Measurements from ENCODE around the gene SH3RF3.
"Not testable (repeated sequence)": the region's sequence is repeated elsewhere in the genome, so short reads cannot be mapped to it uniquely, and the experiment has no call there.

Gene SH3RF3

DNA sequence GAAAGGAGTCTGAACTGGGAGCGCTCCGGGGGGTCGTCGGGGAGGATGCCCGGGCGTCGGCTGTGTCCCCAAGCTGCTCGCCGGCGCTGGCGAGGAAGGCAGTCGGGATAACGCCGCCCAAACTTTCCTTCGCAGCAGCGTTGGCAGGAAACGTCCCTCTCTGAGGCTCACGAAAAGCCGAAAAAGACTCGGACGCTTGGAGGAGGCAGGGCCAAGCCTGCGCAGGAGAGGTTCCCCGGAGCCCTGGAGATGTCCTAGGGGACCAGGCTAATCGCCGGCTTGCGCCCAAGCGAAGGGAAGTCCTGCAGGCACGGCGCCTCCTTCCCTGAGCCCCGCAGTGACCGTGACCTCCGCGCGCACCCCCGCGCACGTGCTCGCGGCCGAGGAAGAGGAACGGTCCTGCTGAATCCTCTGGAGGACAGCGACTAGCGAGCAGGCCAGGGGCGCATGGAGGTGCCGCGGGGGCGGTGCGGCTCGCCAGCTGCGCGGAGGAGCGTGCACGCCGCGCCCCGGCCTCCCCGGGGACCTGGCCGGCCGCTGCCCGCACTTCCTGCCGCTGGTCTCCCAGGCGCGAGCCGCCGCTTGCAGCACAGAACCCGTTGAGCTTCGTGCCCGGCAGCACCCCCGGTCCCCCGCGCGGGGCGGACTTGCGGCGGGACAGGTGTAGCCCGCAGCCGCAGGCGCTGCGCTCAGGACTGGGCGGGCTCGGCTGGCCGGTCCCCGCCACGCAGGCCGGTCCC is at the start of gene SH3RF3:
Gene SH3RF3, plus strand, starts transcription at position 590 of the 740 bp plus-strand sequence.
- DNase-seq (ENCODE audit: low read depth): no peak

DNA sequence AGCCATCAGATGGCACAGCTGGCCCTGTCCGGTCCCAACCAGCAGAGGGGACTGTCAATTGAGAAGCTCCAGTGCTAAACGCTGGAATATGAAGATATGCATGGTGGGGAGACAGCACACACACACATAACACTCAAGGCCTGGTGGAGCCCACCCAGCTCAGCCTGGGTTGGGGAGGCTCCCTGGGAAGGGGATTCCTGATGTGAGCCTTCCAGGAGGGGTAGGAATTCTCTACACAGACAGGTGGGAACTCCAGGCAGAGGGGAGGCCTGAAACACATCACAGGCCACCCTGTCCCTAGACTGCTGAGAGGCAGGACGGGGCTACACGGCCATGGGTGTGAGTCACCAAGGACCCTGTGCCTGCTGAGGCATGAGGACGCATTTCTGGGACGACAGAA is 49.4 kb upstream of the SH3RF3 start:
- DNase-seq (ENCODE audit: low read depth): no peak

DNA sequence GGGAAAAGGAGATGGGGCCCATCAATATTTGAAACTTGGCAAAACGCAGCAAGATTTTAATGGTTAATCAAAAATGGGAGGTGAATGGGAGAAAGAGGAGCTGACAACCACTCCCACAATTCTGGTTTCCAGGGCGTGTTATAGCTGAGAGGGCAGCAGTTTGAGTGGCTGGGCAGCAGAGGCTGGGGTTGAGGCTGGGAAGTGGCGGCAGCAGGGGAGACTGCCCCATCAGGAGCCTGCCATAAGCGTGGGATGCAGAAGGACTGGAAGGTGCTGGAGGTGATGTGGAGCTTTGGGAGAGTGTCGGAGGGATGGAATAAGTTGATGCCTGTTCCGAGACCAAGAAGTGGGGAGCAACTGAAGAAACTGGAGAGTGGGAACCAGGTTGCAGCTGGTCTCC is 48.9 kb upstream of the SH3RF3 start:
- no peak for DNase-seq (ENCODE audit: low read depth)

DNA sequence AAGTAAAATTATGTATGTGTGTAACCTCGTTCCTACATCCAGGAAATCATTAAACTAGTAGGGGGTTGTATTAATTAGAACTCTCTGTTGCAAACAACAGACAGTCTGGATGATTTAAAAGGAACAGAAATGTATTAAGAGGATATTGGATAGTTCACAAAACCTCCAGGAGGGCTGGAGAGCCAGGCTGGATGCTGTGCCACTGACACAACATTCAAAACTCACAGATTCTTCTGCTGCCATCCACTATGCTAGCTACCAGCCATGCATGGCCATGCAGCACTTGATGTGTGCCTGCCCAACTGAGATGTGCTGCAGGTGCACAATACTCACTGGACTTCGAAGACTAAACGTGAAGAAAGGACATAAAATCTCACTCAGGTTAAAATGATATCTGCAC is 48.2 kb upstream of the SH3RF3 start:
- no peak for DNase-seq (ENCODE audit: low read depth)

DNA sequence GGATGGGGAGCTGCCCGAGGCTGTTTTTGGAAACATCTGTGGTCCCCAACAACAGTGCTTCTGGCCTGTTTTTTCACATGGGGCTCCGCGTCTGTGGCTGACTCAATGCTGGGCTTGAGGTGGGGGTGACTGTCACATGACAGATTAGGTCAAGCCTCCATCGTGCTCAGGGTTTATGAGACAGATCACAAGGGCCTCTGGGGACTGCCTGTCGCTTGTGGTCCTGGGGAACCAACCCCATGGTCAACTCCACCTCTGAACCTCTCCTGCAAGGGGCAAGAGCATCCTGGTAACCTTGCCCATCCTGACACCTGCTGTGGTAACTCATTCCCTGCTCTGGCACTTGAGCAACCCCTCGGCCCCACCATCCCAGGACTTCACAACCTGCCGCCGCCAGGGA is 47.6 kb upstream of the SH3RF3 start:
- no peak for DNase-seq (ENCODE audit: low read depth)

DNA sequence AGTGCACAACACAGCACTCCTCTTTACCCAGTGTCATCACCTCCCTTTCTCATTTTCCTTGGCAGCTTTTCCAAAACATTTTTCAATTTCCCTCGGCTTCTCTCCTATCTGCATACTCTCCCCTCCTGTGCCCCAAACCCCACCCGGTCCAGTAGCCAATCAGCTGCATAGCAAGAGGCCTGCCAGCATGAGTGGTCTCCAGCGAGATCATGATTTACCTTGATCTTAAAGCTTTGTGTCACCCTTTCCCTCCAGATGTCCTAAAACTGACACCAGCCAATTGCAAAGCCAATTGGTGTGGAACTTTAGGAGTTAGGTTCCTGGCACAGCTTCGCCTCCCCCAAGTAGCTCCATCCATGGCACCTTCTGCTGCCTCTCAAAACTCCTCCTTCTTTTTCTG is 45.2 kb upstream of the SH3RF3 start:
- DNase-seq (ENCODE audit: low read depth): no peak

DNA sequence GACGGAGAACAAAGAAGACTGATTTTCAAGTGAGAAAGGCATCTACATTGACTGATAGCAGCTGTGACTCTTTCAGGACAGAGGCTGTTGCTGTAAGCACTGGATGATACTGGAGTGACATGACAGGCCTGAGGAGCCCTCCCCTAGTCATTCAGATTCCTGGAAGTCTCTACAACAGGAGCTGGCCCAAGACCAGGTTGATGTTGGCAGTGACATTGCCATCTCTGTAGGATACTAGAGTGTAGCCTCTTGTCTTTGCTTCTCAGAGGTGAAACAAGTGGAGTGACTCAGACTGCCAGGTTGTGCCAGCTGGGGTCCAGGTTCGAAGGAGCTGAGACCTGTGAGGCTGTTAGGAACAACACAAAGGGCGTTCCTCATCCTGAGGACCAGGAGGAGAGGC is 44.7 kb upstream of the SH3RF3 start:
- DNase-seq (ENCODE audit: low read depth): no peak

DNA sequence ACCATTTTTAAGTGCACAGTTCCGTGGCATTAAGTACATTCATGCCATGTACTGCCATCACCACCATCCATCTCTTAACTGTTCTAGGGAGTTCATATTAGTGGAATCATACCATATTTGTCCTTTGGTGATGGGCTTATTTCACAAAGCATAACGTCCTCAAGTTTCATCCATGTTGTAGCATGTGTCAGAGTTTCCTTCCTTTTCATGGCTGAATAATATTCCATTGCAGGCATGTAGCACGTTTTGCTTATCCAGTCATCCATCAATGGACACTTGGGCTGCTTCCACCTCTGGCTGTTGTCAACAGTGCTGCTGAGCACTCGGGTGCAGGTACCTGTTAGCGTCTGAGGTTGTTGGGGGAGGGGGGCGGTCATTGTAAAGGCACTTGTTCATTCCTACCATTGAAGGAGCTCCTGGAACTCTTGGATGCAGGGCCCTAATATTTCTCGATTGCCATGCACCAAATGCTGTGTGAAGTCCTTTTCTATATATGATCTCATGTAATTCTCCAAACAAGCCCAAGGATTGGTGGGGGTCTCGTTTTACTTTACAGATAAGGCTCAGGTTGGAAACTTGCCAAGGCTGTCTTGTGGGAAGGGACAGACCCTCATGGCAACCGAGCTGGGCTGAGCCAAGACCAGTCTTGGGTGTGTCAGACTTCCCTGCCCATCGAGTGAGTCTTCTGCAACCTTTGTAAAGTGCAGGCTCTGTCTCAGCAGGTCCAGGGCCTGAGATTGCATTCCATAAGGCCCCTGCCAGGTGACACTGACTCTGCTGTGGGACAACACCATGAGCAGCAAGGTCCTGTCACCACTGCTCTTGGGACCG is 42.9 kb upstream of the SH3RF3 start:
- no peak for DNase-seq (ENCODE audit: low read depth)

DNA sequence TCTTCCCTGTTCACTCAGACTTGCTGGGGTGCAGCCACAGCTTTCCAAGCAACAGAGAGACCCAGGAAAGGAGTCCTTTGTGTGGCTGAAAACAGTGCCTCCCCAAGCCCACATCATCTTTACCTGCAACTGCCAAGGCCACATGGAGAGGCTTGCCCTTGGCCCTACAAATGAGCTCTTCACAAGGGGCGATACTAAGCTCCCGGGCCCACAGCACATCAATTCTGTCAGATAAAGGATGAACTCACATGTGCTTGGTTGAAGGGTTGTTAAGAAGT is 42.3 kb upstream of the SH3RF3 start:
- no peak for DNase-seq (ENCODE audit: low read depth)

DNA sequence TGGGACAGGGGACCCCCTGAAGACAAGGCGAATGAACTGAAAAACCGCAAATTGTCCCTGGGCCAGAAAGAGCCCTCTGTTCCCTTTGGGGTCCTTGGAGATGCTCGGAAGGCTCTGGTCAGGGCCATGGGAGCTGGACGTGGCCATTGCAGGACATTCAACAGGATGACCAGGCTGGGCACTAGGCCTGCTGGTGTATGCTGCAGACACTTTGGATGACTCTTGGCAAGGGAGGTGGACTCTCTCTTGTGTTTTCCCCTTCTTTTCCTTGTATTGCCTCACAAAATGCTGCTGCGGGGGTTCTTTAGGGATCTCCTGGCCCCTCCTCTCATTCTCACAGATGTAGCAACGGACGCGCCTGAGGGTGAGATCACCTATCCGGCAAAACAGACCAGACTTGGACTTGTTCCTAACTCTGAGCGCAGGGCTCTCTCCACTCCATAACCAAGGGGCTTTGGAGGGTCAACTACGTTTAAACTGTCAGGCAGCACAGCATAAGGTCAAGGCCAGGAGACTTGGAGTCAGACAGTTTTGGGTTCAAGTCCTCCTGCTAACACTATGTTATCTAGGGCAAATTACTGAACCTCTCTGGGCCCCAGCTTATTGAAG is 41.8 kb upstream of the SH3RF3 start:
- no peak for DNase-seq (ENCODE audit: low read depth)

DNA sequence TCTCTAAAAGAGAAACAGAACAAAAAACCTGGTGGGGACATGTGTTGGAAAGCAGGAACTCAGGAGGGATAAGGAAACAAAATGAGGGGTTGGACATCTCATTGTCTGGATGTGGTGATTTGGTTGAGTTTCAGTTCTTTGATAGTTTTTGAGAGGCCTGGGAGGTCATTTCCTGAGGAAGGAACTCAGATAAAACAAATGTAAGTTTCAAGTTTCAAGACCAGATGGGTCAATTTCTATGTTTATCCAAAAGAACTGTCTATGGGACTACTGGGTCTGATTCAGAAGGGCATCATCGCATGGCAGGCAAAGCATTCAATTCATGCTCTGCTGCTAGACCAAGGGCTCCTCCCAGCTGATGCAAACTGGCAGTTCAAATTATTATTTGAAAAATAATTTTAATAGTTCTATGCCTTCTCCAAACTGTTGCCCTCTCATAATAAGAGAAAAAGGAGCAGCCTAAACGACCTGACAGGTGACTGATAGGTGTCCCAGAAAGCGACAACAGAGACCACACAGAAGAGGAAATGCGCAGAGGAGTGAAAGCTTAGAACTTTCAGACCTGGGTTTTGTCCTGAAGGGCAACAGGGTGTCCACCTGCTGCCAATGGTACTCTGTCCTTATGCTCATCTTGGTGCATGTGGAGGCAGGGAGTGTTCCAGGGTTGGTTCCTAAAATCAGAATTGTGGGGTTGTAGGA is 39.3 kb upstream of the SH3RF3 start:
- no peak for DNase-seq (ENCODE audit: low read depth)

DNA sequence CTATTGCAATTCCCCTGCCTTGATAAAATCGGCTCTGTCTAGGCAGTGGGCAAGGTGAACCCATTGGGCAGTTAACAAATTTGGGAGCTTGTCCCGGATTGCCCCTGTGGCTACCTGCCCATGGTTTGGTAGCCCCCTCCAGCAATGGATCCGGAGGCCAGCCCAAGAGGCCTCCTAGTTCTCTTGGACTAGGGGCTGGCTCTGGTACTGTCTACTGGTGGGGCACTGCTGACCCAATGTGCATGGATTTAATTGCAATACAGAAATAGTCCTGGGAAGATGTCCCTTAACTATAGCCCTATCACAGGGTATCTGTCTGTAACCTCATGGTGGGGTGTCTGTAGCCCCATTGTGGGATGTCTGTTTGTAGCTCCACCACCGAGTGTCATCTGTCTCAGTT is 37.5 kb upstream of the SH3RF3 start:
- no peak for DNase-seq (ENCODE audit: low read depth)

DNA sequence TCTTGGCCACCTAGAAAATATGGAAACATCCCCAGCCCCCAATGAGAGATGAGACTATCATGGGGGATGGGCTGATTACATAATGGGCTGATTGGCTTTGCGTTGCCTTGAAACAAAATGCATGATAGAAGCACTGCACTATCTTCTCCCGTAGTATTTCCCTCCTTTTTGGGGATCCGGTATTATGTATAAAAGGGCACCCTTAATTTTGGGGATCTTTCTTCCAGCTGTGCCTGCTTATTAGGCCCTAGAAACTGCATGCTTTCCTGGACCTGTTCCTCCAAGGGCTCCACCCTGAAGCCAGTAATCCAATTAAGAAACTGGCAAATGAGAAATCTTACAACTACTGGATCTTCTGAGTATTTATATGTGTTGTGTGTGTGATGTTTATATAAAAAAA is 34.9 kb upstream of the SH3RF3 start:
- no peak for DNase-seq (ENCODE audit: low read depth)

DNA sequence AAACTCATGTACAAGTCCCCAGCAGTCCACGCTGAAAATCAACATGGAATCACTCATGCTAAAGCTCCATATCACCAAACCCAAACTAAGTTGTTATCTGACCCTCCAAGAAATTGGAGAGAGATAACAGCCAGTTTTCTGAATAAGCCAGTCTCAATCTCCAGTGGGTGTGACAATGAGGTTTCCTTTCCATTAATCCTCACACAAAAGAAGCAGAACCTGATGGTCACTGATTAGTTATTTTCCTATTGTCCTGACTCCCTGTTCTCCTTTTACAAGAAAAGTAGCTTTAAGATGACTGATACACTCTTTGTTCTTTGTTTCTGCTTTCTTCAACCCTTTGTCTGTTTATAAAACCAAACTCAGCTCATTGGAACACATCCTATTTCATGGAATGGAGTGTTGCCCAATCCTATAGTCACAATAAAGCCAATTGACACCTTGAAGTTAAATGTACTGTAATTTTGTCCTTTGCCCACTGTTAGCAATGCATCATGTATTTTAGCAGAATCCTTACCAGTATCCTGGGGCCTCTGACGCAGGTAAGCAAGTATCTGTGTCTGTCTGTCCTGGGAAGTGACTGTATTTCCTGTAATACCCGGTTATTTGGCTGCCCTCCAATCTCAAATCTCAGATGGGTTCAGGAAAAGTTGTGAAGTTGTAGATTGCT is 30.6 kb upstream of the SH3RF3 start:
- no peak for DNase-seq (ENCODE audit: low read depth)

DNA sequence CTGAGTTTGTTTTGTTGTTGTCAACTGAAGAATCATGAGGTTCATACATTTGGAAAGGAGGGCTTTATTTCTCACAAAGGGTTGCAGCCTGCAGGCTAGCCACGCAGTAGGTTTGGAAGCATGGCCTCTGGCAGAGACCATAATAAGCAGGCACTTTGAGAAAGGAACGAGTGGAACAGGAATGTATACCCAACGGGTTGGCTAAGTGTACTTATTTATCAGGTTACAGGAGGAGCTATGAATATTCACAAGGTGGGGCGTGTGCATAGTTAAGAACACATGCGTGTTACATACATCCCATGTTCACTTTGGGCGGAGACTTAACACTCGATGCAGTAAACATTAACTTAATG is 30.1 kb upstream of the SH3RF3 start:
- DNase-seq (ENCODE audit: low read depth): no peak

DNA sequence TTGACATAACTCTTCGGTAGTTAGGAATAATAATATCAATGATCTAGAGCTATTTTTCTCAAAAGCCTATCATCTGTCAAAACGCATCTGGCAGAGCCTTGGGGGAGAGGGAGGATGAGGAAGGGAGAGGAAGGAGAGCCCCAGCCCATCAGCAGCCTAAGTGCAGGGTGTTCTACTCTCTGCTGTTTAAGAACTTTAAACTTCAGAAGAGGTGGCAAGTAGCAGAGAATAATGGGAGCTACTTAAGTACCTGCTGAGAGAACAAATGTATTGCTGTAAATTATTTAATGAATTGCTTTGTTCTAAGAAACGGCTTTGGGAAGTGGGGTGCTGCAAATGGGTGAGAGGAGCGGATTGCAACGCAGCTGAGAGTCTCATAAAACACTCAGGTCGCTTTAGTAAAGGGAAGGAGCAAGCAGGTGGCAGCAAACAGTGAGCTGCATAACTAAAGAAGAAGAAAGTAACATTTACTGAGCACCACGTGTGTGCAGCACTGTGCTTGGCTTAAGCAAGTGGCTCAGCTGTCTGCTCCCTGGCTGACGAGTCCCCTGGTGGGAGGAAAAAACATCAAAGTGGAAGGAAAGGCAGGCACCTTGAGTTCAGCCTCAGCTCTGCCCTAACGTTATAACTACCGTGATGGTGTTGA is 26.3 kb upstream of the SH3RF3 start:
- no peak for DNase-seq (ENCODE audit: low read depth)

DNA sequence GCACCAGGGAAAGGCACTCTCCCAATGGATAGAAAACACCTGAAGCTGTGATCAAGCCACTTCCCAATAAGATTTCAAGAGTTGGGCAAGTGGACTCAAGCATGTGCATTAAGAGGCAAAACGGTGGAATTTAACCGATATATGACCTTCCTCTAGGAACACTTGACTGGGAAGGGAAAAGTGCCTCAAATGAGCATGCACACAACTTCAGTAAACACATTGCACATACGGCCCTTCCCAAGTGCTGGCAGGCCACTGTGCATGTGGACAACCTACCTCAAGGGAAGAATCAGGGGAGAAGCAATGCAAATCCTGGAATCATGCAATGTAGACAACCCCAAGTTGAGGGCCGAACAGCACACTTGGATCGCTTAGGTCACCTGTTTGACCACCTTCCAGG is 23.9 kb upstream of the SH3RF3 start:
- no peak for DNase-seq (ENCODE audit: low read depth)

DNA sequence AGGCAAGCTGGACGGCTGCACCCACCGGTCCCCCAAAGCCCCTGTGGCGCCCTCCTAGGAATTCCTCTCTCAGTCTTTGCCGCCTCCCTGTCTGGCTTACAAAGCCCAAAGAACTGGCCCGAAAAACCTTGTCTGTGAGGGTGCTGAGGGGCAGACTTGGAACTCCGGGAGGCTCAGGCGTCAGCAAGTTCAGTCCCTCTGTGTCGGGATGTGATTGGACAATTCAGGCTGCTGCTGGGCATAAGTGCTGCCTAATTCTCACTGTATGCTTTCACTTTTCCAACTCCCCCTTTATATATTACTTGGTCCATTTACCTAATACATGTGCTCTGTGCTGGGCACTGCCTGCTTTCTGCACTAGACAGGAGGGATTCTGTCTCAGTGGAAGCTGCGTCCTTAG is 20.3 kb upstream of the SH3RF3 start:
- DNase-seq (ENCODE audit: low read depth): no peak

DNA sequence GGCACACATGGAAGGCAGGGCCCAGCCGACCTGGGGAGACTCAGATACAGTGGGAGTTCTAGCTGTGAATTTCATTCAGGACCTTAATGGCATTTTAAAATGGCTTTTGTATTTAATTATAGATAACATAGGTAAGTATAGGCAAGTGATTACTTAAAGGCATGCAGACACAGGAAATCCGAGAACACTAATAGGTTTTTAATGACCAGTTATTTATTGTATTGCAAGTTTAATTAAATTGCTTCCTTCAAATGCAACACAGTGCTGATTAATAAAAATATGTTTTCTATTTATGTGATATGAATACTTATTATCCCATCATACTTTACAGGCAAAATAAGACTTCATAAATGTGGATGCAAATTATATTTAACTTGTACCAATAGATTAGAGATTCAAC is 19.7 kb upstream of the SH3RF3 start:
- DNase-seq (ENCODE audit: low read depth): no peak

DNA sequence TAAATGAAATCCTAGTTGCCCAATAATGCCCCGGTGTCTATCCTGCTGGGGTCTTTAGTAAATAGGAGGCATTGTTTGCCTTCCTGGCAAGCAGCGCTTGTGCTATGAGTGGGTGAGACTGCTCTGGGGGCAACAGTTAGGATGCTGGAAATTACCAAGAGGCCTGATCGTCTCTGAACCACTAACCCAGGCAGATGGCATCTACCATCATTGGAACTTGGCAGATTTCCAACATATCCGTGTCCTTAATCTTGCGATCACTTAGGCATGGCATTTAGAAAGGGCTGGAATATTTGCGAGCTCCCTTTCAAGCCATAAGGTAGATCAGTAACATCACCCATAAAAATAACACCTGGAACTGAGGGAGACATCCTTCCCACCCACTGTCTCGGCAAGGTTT is 18.8 kb upstream of the SH3RF3 start:
- no peak for DNase-seq (ENCODE audit: low read depth)

DNA sequence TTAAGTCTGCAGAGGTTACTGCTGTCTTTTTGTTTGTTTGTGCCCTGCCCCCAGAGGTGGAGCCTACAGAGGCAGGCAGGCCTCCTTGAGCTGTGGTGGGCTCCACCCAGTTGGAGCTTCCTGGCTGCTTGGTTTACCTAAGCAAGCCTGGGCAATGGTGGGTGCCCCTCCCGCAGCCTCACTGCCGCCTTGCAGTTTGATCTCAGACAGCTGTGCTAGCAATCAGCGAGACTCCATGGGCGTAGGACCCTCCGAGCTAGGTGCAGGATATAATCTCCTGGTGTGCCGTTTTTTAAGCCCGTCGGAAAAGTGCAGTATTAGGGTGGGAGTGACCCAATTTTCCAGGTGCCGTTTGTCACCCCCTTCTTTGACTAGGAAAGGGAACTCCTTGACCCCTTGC is 11.8 kb upstream of the SH3RF3 start:
- not testable (repeated sequence) for DNase-seq (ENCODE audit: low read depth)

DNA sequence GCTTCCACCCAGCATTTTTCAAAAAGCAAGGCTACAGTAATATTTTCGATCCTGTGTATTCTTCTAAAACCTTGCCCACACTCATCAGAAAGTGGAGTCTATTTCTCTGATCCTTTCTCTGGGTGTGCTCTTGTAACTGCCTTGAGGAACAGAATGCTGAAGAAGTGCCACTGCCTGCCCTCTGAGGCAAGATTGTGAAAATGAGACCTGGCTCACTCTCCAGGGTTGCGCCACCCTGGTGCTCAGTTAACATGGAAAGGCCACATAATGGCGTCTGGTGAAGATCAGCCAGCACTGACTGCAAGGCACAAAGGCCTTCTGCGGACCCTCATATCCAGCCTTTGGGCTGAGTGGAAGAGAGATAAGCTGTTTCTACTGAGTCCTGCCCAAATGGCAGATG is 11.2 kb upstream of the SH3RF3 start:
- no peak for DNase-seq (ENCODE audit: low read depth)
